Ovary (tissue), 9 donors: Measurements from ENCODE around the gene RCSD1. TPM values are rescaled to one million over a fixed set of nuclear protein-coding genes. Genes with fewer than 3 reads are reported as not detected.

Experiments used
- DNase-seq, 5 donors: peaks; one replicate each; pipeline ENCODE4 v3.0.0-alpha.2; 2019 to 2020
- H3K27ac ChIP-seq, 2 donors: fragments of 200-600 bp; one replicate each; pipeline versions ENCODE4 v1.5.1 to v1.8.0; 2019 to 2022
- H3K27me3 ChIP-seq: fragments of 200-600 bp; one replicate; pipeline ENCODE4 v1.8.0; 2022
- H3K36me3 ChIP-seq: fragments of 200-600 bp; sonication (generic); one replicate; pipeline ENCODE4 v1.5.1; 2019
- H3K4me1 ChIP-seq: one replicate; pipeline ENCODE4 v1.8.1; 2013; ENCODE audit warnings: mild to moderate bottlenecking, moderate library complexity; ENCODE audit not compliant: insufficient read depth
- H3K4me3 ChIP-seq: fragments of 200-600 bp; sonication (generic); one replicate; pipeline ENCODE4 v1.5.1; 2017
- H3K9me3 ChIP-seq, 2 donors: fragments of 200-600 bp in 1 of 2; sonication (generic) in 1 of 2; one replicate each; pipeline versions ENCODE4 v1.5.1 to v1.8.1; 2013 to 2019; ENCODE audit warnings: mild to moderate bottlenecking in 1 of 2, moderate library complexity in 1 of 2
- CTCF ChIP-seq, 3 donors: fragments of 450-650 bp in 2 of 3; fragments of 200-600 bp in 1 of 3; IDR thresholded peaks; one replicate each; pipeline versions ENCODE4 v1.5.1 to v1.8.0; 2016 to 2022; ENCODE audit warnings: antibody characterized with exemption in 3 of 3, mild to moderate bottlenecking in 1 of 3
- EP300 ChIP-seq: sonication (generic); formaldehyde crosslinking; IDR thresholded peaks from one replicate; pipeline ENCODE4 v1.6.1; 2017; ENCODE audit warnings: antibody characterized with exemption
- POLR2A ChIP-seq: fragments of 450-650 bp; IDR thresholded peaks from one replicate; pipeline ENCODE4 v1.6.1; 2017; ENCODE audit warnings: antibody characterized with exemption, mild to moderate bottlenecking, moderate library complexity
- WGBS, 3 donors: extraction: QIAGEN DNeasy Blood & Tissue Kit in 1 of 3; methylation state at CpG; one replicate each; pipeline versions ENCODE4 v1.1.5 to v1.1.7; 2013 to 2017; 5-methylcytosine and 5-hydroxymethylcytosine counted together
- intact Hi-C, 4 donors: fragments of 100-400 bp; cut with DNase I; formaldehyde crosslinking; loops; one replicate each; pipeline versions ENCODE4 v1.11.0 to v1.15.1; 2022 to 2023
- polyA plus RNA-seq, 2 donors: library from polyadenylated mRNA; stranded (reverse); fragments of 200-250 nt in 1 of 2; fragments of 350-450 nt in 1 of 2; fragmentation: Illumina TruSeq in 1 of 2; extraction: RNeasy Lipid Tissue Mini Kit (QIAGEN cat#74804) in 1 of 2; gene quantifications; one replicate each; pipeline ENCODE4 v1.2.3, GENCODE V29; 2013 to 2014
- total RNA-seq, 7 donors: library from RNA; depleted of rRNA in 2 of 7; stranded (reverse); fragments of >200 nt in 2 of 7; fragmentation: NEBNext Ultra II Directional in 3 of 7; extraction: Animal tissue kit (Norgen Biotek cat#: 25700) in 3 of 7; gene quantifications; one replicate each; pipeline versions ENCODE4 v1.1.0 to v1.2.4, GENCODE V29; 2016 to 2023
- donor health status: DM: no; HTN: no; CAD: no; lungs with moderate emphysema.
- donor health status: DM: no; HTN: no; CAD: no.
- donor health status: Bipolar disorder and iron deficiency.
- donor health status: DM: yes; HTN: yes; CAD: no.
- donor health status: DM: no; HTN: no; CAD: no.
- donor health status: DM: yes; HTN: yes; CAD: no.

Gene RCSD1
- total and polyA plus RNA-seq, 9 donors = 2.1 to 10.9 (median 3.2) TPM

DNA sequence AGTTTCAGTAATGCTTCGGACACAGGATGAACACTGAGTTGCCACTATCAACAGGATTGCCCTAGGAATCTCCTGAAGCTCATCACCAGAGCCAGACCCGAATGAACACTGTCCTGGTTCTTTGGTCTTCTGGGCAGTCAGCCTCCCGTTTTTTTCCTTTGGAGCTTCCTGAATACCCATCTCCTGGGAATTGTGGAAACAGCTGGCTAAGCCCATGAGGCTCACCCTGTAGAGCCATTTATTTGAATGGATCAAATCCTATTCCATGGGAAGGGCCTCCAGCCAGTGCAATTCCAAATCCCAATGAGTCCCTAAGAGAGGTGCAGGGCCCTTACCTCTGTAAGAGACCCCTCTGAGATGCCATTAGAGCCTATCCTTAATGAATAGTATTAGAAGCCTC is 5.9 kb downstream of the RCSD1 start:
- peaks cover 8% of the 10 kb centered on the region for H3K4me1 ChIP-seq
- TF ChIP-seq EP300 = no peak
- no peak for TF ChIP-seq CTCF (IDR thresholded peaks at IDR 0.05)
- TF ChIP-seq POLR2A = no peak
- no peaks in the 10 kb centered on the region for H3K36me3 ChIP-seq
- intact Hi-C loops = no loop called here
- H3K9me3 ChIP-seq = no peaks in the 10 kb centered on the region
- no peak for DNase-seq
- no peaks in the 10 kb centered on the region for H3K27me3 ChIP-seq
- WGBS, 3 donors = 35 to 46% (median 41%) methylated on average over 3 of the region's 3 CpGs
- H3K27ac ChIP-seq = no peak overlapping the region
- no peak overlapping the region for H3K4me3 ChIP-seq

DNA sequence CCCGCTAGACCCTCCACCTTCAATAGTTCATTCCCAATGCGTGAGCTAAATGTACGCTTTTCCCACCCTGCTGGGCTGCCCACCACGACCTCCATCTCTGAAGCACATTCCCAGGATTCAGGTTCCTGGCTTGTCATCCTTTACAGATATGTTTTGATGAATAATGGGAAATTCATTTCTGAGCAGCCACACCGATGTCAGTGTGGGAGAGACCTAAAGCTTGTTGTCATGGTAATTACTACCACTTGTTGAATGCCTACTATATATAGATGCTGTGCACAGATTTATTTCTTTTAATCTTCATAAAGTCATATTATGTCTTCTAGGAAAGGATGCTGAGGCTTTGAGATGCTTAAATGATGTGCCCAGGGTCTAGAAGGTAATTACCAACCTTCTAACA is 8.0 kb downstream of the RCSD1 start:
- WGBS, 3 donors = 62 to 72% (median 63%) methylated on average over 5 of the region's 5 CpGs
- no peaks in the 10 kb centered on the region for H3K36me3 ChIP-seq
- intact Hi-C loops = no loop called here

GRCh38 chr1:167640051-167640450 is 10.0 kb downstream of the RCSD1 start:
- Histone ChIP-seq H3K27ac (no peak overlapping the region), H3K4me1 (peaks cover 7% of the 10 kb centered on the region), H3K4me3 (no peak overlapping the region), H3K27me3 (no peaks in the 10 kb centered on the region), H3K9me3 (no peaks in the 10 kb centered on the region), H3K36me3 (no peaks in the 10 kb centered on the region)
- 91 to 94% (median 92%) methylated on average over 8 of the region's 8 CpGs for WGBS, 3 donors
- intact Hi-C loops = no loop called here
- no peak for DNase-seq
- TF ChIP-seq POLR2A = no peak
- TF ChIP-seq EP300 = no peak
- TF ChIP-seq CTCF (IDR thresholded peaks at IDR 0.05) = no peak

More for the DNA sequence above, 8.0 kb downstream of the RCSD1 start:
- peaks cover 8% of the 10 kb centered on the region for H3K4me1 ChIP-seq
- DNase-seq = no peak
- TF ChIP-seq CTCF (IDR thresholded peaks at IDR 0.05) (no peak), POLR2A (no peak), EP300 (no peak)
- H3K27me3 ChIP-seq = no peaks in the 10 kb centered on the region
- H3K4me3 ChIP-seq = no peak overlapping the region
- H3K9me3 ChIP-seq = no peaks in the 10 kb centered on the region
- H3K27ac ChIP-seq = no peak overlapping the region

GRCh38 chr1:167641786-167642500 is 11.9 kb downstream of the RCSD1 start:
- 76 to 78% (median 76%) methylated on average over 7 of the region's 7 CpGs for WGBS, 3 donors
- no peak overlapping the region for H3K27ac ChIP-seq
- intact Hi-C loops = no loop called here
- TF ChIP-seq EP300 (no peak), CTCF (IDR thresholded peaks at IDR 0.05) (no peak), POLR2A (no peak)
- no peaks in the 10 kb centered on the region for H3K27me3 ChIP-seq
- no peak for DNase-seq
- no peaks in the 10 kb centered on the region for H3K9me3 ChIP-seq
- no peak overlapping the region for H3K4me3 ChIP-seq
- no peaks in the 10 kb centered on the region for H3K4me1 ChIP-seq
- H3K36me3 ChIP-seq = no peaks in the 10 kb centered on the region
